ENCODE measurements around the gene NOS2. TPM values are rescaled to one million over a fixed set of nuclear protein-coding genes. Genes with fewer than 3 reads are reported as not detected.

Gene NOS2
- total RNA-seq, 4 donors from 2014 or later: 0.13 to 0.69 (median 0.33) TPM; not detected in 1

DNA sequence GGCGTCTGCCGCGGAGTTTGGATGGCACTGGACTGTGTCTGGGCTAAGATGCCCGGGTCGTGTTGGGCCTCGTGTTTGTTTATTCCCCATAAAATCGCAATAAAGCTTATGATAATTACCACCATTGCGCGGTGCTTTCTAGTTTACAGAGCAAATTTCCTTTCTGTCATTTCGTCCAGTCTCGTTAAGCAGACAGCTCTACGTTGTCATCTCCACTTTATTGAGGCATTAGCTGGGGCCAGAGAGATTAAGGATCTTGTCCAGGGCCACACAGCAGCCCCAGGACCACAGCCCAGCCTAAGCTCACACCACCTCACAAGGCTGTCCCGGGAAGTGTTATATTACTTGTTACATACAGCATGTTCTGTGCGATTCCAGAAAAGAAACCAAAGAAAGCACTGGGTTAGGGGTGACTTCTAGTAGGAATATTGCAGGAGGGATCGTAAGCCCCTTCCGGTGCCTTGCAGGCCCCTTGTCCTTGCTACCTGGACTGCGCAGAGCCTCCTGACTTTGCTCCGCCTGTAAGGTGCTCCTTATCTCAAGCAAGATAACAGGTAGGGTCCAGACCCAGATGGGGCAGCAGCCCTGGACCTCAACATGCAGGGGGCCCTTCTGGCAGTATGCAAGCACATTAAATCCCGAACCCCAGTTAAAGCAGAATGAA is 6.3 kb downstream of the NOS2 start:
- intact Hi-C loops (cut with DNase I): no loop called here
- TF ChIP-seq EP300 (IDR thresholded peaks at IDR 0.05) (no peak), POLR2A (IDR thresholded peaks at IDR 0.05; ENCODE audit: low read depth) (no peak), POLR2AphosphoS5 (IDR thresholded peaks at IDR 0.05) (no peak)
- TF ChIP-seq, protein P1, sequence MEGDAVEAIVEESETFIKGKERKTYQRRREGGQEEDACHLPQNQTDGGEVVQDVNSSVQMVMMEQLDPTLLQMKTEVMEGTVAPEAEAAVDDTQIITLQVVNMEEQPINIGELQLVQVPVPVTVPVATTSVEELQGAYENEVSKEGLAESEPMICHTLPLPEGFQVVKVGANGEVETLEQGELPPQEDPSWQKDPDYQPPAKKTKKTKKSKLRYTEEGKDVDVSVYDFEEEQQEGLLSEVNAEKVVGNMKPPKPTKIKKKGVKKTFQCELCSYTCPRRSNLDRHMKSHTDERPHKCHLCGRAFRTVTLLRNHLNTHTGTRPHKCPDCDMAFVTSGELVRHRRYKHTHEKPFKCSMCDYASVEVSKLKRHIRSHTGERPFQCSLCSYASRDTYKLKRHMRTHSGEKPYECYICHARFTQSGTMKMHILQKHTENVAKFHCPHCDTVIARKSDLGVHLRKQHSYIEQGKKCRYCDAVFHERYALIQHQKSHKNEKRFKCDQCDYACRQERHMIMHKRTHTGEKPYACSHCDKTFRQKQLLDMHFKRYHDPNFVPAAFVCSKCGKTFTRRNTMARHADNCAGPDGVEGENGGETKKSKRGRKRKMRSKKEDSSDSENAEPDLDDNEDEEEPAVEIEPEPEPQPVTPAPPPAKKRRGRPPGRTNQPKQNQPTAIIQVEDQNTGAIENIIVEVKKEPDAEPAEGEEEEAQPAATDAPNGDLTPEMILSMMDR (IDR thresholded peaks at IDR 0.05): no peak
- 40% methylated on average over 13 of the region's 19 CpGs for WGBS
- Histone ChIP-seq H3K4me1 (peaks cover 9 to 15% (median 13%) of the 10 kb centered on the region in 4 donors), H3K4me3 (peak overlapping the region; percentile 38 to 53 (median 44)), H3K36me3 (no peaks in the 10 kb centered on the region), H3K27ac (replicated peaks in 1 of 4) (no peak overlapping the region), H3K9me3 (no peaks in the 10 kb centered on the region), H3K27me3 (peaks cover 0 to 40% (median 13%) of the 10 kb centered on the region in 4 donors)
- no peak for DNase-seq (ENCODE audit: extremely low spot score)

DNA sequence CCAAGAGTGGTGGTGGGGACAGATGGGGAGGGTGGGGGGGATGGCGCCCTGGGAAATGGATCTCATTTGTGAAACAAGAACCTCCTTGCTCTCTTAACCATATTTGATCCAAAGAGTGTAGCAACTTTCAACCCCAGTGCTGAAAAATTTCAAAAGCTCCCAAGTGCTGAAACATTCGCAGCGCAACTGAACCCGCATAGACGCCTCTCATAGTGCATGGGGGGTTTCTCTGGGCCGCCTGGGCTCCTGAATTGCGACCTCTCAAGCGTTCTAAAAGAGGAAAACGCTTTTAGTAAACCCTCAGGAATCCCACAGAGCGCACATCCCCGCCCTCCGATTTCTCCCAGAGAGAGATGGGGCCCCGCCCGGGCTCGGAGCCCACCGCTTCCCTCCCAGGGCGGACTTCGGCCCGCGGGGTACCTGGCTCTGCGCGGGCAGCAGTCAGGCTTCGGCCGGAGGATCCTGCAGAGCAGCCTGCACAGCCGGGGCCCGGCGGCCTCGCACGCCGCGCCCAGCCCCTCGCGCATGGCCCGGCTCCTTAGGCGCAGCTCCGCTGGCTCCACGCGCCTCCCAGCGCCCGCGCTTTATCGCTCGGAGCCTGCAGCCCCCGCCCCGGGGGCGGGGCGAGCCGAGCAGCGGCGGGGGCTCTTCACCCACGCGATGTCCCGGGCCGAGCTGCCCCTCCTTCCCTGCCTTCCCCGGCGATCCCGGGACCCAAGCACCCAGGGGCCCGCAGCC is 7.0 kb downstream of the NOS2 start:
- H3K36me3 ChIP-seq: no peaks in the 10 kb centered on the region
- H3K27me3 ChIP-seq: peaks cover 0 to 40% (median 13%) of the 10 kb centered on the region in 4 donors
- H3K9me3 ChIP-seq: no peaks in the 10 kb centered on the region
- no peak overlapping the region for H3K27ac ChIP-seq (replicated peaks in 1 of 4)
- peak overlapping the region; percentile 38 to 53 (median 44) for H3K4me3 ChIP-seq
- H3K4me1 ChIP-seq: peaks cover 9 to 15% (median 13%) of the 10 kb centered on the region in 4 donors
- 10% methylated on average over 21 of the region's 58 CpGs for WGBS
- DNase-seq (ENCODE audit: extremely low spot score): no peak
- TF ChIP-seq, protein P1 (IDR thresholded peaks at IDR 0.05): no peak
- TF ChIP-seq POLR2AphosphoS5 (IDR thresholded peaks at IDR 0.05) (no peak), EP300 (IDR thresholded peaks at IDR 0.05) (no peak), POLR2A (IDR thresholded peaks at IDR 0.05; ENCODE audit: low read depth) (no peak)
- intact Hi-C loops (cut with DNase I): no loop called here

DNA sequence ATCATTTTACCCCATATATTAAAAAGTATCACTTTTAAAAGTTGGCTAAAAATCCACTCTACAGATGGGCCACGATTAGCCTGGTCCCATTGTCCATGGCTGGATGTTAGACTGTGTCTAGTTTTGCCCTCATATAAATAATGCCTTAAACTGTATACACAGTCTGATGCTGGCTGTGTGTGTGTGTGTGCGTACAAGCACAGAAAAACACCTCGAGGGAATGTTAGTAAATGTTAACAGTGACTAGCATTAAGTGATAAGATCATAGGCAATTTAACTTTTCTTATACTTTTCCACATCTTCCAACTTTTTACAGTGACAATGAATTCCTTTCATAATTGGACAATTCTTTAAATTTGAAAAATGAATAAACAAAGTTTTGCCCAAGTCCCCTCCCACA is 8.2 kb downstream of the NOS2 start:
- H3K27ac ChIP-seq (replicated peaks in 1 of 4): no peak overlapping the region
- H3K4me3 ChIP-seq: no peak overlapping the region
- no peak for DNase-seq (ENCODE audit: extremely low spot score)
- intact Hi-C loops (cut with DNase I): no loop called here
- 76% methylated on average over 3 of the region's 3 CpGs for WGBS
- peaks cover 0 to 33% (median 13%) of the 10 kb centered on the region in 4 donors for H3K27me3 ChIP-seq
- no peaks in the 10 kb centered on the region for H3K9me3 ChIP-seq
- peaks cover 9 to 15% (median 13%) of the 10 kb centered on the region in 4 donors for H3K4me1 ChIP-seq
- TF ChIP-seq EP300 (IDR thresholded peaks at IDR 0.05) (no peak), POLR2AphosphoS5 (IDR thresholded peaks at IDR 0.05) (no peak), POLR2A (IDR thresholded peaks at IDR 0.05; ENCODE audit: low read depth) (no peak)
- TF ChIP-seq, protein P1 (IDR thresholded peaks at IDR 0.05): no peak
- no peaks in the 10 kb centered on the region for H3K36me3 ChIP-seq

DNA sequence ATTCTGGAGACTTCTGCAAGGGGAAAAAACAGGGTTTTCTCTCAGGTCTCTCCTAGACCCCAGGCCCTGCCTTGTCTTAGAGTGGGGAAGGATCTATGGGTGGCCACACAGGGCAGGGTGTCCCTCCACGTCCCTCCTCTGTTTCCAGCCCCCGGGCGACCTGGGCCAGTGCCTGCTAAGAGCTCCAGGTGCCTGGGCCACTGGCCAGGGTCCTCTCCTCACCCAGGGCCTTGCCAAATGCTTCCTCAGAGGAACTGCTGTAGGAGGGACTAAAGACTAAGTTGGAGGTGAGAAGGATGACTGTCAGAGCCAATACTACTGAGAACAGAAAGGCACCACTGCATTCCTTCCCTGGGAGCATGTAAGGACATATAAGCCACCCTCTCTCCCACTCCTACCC is 11.4 kb downstream of the NOS2 start:
- WGBS: 57% methylated on average over 3 of the region's 3 CpGs
- no peaks in the 10 kb centered on the region for H3K9me3 ChIP-seq
- intact Hi-C loops (cut with DNase I): no loop called here
- DNase-seq (ENCODE audit: extremely low spot score): no peak
- H3K4me1 ChIP-seq: peaks cover 9 to 12% (median 11%) of the 10 kb centered on the region in 4 donors
- H3K4me3 ChIP-seq: no peak overlapping the region
- H3K27ac ChIP-seq (replicated peaks in 1 of 4): no peak overlapping the region
- no peaks in the 10 kb centered on the region for H3K36me3 ChIP-seq
- peaks cover 0 to 22% (median 12%) of the 10 kb centered on the region in 4 donors for H3K27me3 ChIP-seq
- no peak for TF ChIP-seq POLR2A (IDR thresholded peaks at IDR 0.05; ENCODE audit: low read depth)
- no peak for TF ChIP-seq EP300 (IDR thresholded peaks at IDR 0.05)
- TF ChIP-seq, protein P1 (IDR thresholded peaks at IDR 0.05): no peak
- no peak for TF ChIP-seq POLR2AphosphoS5 (IDR thresholded peaks at IDR 0.05)

All from esophagus muscularis mucosa (tissue), 4 donors.